H4 (cell line): ENCODE results near the gene ZEB1. TPM values are rescaled to one million over a fixed set of nuclear protein-coding genes. Genes with fewer than 3 reads are reported as not detected.

Experiments used
- DNase-seq: peaks from one replicate; pipeline ENCODE4 v3.0.0-alpha.2; 2015; ENCODE audit warnings: low spot score
- total RNA-seq: library from RNA; depleted of rRNA; stranded (reverse); fragments of >200 nt; shearing (Covaris generic); gene quantifications from 2 replicates; pipeline ENCODE4 v1.2.3, GENCODE V29; 2014; rRNA removed

ZEB1 gene
- total RNA-seq = 10.6 and 12.2 TPM in 2 replicates

DNA sequence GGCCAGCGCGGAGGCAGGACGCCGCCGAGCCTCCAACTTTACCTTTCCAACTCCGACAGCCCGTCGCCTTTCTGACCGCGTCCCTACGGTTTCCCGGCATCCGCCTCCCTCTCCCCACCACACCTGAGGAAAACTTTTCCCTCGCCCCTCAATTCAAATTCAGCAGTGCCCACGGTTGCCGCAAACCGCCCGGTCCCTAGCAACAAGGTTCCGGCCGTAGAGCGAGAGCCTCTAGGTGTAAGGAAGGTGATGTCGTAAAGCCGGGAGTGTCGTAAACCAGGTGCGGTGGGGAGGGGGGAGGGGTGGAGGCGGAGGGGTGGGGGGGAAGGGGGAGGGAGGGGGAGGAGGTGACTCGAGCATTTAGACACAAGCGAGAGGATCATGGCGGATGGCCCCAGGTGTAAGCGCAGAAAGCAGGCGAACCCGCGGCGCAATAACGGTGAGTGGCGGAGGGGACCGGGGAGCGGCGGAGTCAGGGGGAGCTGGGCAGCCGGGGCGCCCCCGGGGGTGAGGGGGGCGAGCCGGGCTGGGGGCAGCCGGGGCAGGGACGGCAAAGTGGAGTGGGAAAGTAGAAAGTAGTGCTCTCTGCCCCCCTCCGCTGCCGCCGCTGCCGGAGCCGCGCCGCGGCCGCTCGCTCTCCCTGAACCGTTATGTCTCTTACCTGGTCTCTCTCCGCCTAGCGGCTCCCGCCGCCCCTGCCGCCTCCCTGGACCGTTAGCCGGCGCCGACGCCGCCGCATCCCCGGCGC, at the start of gene ZEB1:
Gene ZEB1 (plus strand): TSS at position 363 of the 748 bp plus-strand sequence. CDS start 19 bp downstream, at position 382.
- peak; percentile 89 for DNase-seq

DNA sequence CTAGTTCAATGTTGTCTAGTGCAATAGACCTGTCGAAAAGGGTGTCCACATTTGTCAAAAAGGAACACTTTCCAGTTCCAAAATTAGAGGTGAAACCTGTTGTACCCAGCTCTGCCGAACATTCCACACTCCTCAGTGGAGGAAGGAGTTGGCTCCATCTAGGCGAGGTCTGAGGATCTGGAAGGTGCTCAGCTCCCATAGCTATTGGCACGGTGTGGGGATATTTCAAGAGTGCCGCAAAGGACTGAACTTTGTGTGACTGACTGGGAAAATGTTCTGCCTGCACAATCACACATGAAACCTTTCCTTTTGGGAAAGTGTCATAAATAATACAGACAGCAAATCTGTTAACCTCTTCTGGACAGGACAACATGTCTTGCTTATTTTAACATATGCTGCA, 48.1 kb upstream of the ZEB1 start:
- DNase-seq = no peak

DNA sequence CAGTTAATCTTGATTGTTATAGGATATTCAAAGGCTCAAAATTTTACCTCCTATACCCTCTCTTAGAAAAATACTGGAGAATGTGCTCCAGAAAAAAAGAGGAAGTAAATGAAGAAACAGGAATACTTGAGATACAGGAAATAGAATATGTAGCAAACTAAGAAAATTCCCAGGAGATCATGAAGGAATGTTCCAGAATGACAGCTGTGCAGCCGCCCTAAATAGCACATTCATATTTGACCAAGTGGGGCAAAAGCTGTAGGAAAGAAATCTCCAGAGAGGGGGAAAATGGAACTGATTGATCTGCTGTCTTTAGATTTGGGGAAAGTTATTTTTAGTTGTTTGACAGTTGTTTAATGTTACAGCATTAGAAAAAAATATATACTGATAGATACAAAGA, 46.2 kb upstream of the ZEB1 start:
- no peak for DNase-seq

DNA sequence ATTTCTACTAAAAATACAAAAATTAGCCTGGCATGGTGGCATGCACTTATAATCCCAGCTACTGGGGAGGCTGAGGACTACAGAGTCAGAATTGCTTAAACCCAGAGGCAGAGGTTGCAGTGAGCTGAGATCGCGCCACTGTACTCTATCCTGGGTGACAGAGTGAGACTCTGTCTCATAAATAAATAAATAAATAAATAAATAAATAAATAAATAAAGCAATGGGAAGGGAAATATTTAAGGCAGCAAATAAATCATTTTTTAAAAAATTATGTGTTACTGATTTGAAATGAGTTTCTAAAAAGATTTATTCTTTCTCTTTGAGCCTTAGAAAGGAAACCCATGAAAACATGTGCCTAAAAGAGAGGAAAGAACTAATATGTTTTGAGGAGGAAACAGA, 45.2 kb upstream of the ZEB1 start:
- no peak for DNase-seq

- DNase-seq = no peak
Observed at GRCh38 chr10:31274310-31274709, 44.7 kb upstream of the ZEB1 start.

- no peak for DNase-seq
Observed at GRCh38 chr10:31278279-31278941, 40.6 kb upstream of the ZEB1 start.

DNA sequence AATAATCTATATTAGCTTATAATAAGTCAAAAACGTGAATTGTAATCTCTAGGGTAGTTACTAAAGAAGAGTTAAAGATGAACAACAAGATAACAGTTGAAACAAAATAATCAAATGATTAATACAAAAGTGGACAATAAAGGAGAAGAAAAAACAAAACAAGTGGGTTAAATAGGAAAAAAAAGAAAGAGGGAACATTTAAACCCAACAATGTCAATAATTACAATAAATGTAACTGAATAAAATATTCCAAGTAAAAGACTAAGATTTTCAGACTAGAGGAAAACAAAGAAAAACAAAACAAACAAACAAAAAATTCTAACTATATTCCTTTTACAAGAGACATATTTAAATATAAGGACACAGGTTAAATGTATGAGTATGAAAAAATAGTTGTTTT, 38.0 kb upstream of the ZEB1 start:
- DNase-seq = no peak

GRCh38 chr10:31288001-31288400, 31.0 kb upstream of the ZEB1 start:
- DNase-seq = no peak

DNA sequence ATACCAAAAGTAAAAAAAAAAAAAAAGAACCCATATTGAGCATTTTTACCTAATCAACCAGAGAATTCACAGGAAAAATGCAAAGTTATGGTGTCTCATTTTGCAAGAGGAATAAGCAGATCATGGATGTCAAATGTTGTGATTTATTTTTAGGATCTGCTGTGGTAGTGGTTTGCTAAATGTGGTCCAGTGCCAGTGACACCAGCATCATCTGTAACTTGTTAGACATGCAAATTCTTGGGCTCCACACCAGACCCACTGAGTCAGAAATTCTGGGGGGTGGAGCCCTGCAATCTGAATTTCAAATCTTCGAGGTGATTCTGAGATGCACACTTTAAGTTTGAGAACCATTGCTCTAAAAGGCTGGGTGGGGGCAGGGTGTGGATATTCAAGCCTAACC, 30.1 kb upstream of the ZEB1 start:
- DNase-seq = no peak

- DNase-seq = no peak
Observed at GRCh38 chr10:31290386-31290785, 28.6 kb upstream of the ZEB1 start.

DNA sequence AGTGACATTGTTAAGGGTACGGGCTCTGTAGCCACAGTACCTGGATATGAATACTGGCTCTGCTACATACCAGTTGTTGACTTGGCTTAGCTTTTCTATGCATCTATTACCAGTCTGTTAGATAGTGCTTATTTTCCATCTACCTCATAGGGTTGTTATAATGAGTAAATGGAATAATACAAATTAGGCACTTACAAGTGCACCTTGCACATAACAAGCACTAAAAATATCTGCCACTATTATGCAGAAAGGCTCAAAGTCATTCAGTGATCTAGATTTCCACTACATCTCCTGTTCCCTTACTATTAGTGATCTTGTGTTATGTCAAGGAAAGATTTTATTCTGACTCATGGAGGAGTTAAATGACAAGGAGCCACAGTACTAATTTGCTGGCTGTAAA, 27.9 kb upstream of the ZEB1 start:
- DNase-seq = no peak

DNA sequence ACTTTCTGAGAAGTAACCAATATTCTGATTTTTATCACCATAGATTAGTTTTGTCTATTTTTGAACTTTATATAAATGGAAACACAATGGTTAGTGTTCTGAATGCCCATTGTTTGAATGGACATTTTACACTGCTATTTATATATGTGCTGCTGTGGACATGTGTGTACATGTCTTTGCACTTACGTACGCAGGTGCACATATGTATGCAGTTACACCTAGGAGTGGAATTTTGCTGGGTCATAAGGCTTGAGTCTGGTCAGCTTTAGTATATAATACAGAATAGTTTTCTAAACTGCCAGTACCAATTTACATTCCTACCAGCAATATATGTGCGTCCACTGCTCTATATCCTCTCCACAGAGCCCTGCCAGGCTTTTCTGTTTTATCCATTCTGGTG, 24.5 kb upstream of the ZEB1 start:
- no peak for DNase-seq

GRCh38 chr10:31296754-31297153, 22.3 kb upstream of the ZEB1 start:
- DNase-seq = no peak

- peak; percentile 23 for DNase-seq
Observed at GRCh38 chr10:31299119-31299518, 19.9 kb upstream of the ZEB1 start.

DNA sequence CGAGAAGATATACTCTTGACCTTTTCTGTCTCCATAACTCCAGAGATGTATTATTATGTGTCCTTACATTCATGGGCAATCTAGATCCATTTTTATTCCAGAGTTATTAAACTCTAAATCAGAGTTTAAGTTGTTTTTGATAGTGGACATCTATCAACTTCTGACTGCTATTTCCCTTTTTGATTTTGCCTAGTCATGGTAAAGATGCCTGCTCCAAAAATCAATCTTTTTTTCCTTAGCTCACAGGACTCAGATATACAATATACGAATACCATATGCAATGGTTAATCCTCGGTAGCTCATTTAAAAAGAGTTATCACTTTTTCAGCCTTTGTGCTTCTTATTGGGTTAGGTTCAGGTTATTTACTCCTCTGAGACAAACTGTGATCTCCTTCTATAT, 15.8 kb upstream of the ZEB1 start:
- no peak for DNase-seq

DNA sequence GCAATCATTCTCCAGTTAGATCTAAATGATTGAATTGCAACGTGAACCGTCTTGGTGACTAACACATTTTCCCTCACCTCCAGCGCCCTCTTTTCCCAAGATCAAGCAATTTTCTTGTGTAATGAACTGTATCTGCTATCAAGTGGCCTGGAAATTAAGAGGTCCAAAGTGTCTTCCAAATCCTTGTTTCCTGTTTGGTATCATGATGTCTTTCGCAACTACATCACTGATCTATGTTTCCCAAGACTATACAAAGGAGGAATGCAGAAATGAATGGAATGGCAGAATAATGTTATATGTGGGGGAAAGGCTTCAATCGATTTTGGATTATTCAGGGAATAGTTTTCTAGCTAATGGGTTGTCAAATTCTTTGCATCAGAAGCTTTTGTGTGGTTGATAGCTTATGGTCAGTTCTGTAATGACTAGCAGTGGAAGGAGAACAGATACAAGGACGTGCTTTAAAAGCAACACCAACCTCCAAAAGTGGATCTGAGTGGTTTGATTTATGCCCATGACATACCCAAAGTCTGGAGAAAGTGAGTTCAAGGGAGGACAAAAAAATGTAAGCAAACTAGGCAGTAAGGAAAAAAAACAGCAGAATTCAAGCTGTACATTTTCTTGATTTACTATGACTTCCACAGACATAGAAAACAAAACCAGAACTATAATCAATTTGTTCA, 14.6 kb upstream of the ZEB1 start:
- DNase-seq = no peak

- no peak for DNase-seq
Observed at GRCh38 chr10:31313396-31313795, 5.6 kb upstream of the ZEB1 start.

DNA sequence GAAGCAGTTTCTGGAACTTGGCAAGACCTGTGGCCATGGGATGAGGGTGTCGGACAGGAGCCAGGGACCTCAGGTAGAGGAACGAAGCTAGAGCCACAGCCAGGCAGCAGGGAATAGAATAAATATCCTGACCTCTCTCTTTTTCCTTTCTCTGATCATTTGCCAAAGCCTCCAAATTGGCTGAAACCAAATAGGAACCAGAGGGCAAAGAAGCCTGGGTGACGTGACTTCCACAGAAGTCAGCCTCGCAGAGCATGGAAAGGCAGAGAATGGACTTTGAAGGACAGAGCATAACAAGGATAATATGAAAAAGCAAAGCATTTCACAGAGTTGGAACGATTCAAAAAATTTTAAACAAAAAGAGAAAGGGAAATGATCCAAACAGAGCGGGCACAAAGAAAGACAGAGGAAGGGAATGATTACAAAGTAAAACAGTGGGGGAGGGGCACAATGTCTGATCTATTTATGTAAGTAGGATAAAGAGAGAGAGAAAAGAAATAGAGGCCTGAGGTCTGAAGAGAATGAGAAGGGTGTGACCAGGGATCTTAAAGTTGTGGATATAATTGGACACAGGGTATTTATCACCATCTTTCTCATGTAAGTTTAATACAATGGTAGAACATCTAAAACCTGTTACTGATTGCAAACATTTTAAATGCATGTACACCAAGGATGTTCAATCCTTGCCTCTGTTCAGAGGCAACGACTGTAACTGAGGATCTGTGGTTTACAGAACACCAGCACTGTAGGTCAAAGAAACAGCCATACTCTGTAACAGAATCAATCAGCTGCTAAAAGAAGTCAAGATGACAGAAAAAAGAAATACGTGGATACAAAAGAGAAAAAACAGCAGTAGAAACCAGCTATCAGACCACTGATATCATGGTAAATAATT, 4.5 kb upstream of the ZEB1 start:
- DNase-seq = no peak

GRCh38 chr10:31315453-31315852, 3.6 kb upstream of the ZEB1 start:
- no peak for DNase-seq

GRCh38 chr10:31317171-31317570, 1.8 kb upstream of the ZEB1 start:
- DNase-seq = no peak

GRCh38 chr10:31317652-31318381, 1.2 kb upstream of the ZEB1 start:
- peak; percentile 34 for DNase-seq
